Large intestine (tissue), 12 donors: ENCODE data around the gene MTMR11. TPM values are rescaled to one million over a fixed set of nuclear protein-coding genes. Genes with fewer than 3 reads are reported as not detected.
A peak's percentile ranks its signal among the peaks of the same experiment; 100 is the strongest.

Experiments
- DNase-seq, 2 donors: peaks; one replicate each; pipeline versions ENCODE4 v3.0.0 to v3.0.0-alpha.2; 2013
- H3K27ac ChIP-seq: one replicate; pipeline ENCODE4 v1.5.1; 2013; ENCODE audit warnings: low read length
- H3K27me3 ChIP-seq: 2 replicates; pipeline ENCODE4 v1.6.1; 2013; ENCODE audit warnings: low read length; ENCODE audit not compliant: control insufficient read depth, insufficient read depth
- H3K36me3 ChIP-seq: 2 replicates; pipeline ENCODE4 v1.6.1; 2013; ENCODE audit warnings: low read length; ENCODE audit not compliant: control insufficient read depth, insufficient read depth
- H3K4me1 ChIP-seq: one replicate; pipeline ENCODE4 v1.6.1; 2013; ENCODE audit warnings: low read length; ENCODE audit not compliant: control insufficient read depth, insufficient read depth
- H3K4me3 ChIP-seq: one replicate; pipeline ENCODE4 v1.5.1; 2013; ENCODE audit warnings: low read length
- H3K9me3 ChIP-seq: one replicate; pipeline ENCODE4 v1.6.1; 2013; ENCODE audit warnings: mild to moderate bottlenecking, low read depth, low read length, moderate library complexity; ENCODE audit not compliant: control insufficient read depth
- WGBS: methylation state at CpG from one replicate; pipeline ENCODE4 v1.1.5; 2013; ENCODE audit warnings: low lambda C conversion rate; ENCODE audit not compliant: insufficient coverage; 5-methylcytosine and 5-hydroxymethylcytosine counted together
- long read RNA-seq, 11 donors: transcript quantifications; one replicate each; lab custom pipeline, GENCODE V29; 2026
- polyA plus RNA-seq: library from polyadenylated mRNA; unstranded; fragments of 120-200 nt; gene quantifications from one replicate; pipeline ENCODE4 v1.2.1, GENCODE V29; 2013

Gene MTMR11, protein sequence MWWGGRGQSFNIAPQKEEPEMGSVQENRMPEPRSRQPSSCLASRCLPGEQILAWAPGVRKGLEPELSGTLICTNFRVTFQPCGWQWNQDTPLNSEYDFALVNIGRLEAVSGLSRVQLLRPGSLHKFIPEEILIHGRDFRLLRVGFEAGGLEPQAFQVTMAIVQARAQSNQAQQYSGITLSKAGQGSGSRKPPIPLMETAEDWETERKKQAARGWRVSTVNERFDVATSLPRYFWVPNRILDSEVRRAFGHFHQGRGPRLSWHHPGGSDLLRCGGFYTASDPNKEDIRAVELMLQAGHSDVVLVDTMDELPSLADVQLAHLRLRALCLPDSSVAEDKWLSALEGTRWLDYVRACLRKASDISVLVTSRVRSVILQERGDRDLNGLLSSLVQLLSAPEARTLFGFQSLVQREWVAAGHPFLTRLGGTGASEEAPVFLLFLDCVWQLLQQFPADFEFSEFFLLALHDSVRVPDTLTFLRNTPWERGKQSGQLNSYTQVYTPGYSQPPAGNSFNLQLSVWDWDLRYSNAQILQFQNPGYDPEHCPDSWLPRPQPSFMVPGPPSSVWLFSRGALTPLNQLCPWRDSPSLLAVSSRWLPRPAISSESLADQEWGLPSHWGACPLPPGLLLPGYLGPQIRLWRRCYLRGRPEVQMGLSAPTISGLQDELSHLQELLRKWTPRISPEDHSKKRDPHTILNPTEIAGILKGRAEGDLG
- 170 TPM for polyA plus RNA-seq
- long read RNA-seq, donor 1, partial matches to known transcripts = 0 of 1 reads
- long read RNA-seq, donor 1, other reads (novel, unspliced or antisense) = 0 of 1 reads
- long read RNA-seq, donor 2, partial matches to known transcripts = 0 of 2 reads
- long read RNA-seq, donor 2, other reads (novel, unspliced or antisense) = 0 of 2 reads
- long read RNA-seq, donor 3 = 0 reads
- long read RNA-seq, donor 4 = 0 reads
- long read RNA-seq, donor 5, partial matches to known transcripts = 7 of 9 reads
- long read RNA-seq, donor 5, other reads (novel, unspliced or antisense) = 0 of 9 reads
- long read RNA-seq, donor 6, partial matches to known transcripts = 0 of 4 reads
- long read RNA-seq, donor 6, other reads (novel, unspliced or antisense) = 0 of 4 reads
- long read RNA-seq, donor 7, partial matches to known transcripts = 0 of 2 reads
- long read RNA-seq, donor 7, other reads (novel, unspliced or antisense) = 0 of 2 reads
- long read RNA-seq, donor 8, partial matches to known transcripts = 9 of 11 reads
- long read RNA-seq, donor 8, other reads (novel, unspliced or antisense) = 0 of 11 reads
- long read RNA-seq, donor 9, partial matches to known transcripts = 6 of 8 reads
- long read RNA-seq, donor 9, other reads (novel, unspliced or antisense) = 0 of 8 reads
- long read RNA-seq, donor 10, partial matches to known transcripts = 5 of 6 reads
- long read RNA-seq, donor 10, other reads (novel, unspliced or antisense) = 0 of 6 reads
- long read RNA-seq, donor 11, partial matches to known transcripts = 0 of 2 reads
- long read RNA-seq, donor 11, other reads (novel, unspliced or antisense) = 0 of 2 reads

- DNase-seq = peak; percentile 86 to 94
- H3K36me3 ChIP-seq = peaks cover 27% of the 10 kb centered on the region
- H3K9me3 ChIP-seq = no peaks in the 10 kb centered on the region
- no peaks in the 10 kb centered on the region for H3K27me3 ChIP-seq
- H3K27ac ChIP-seq = peak within 1 kb of the TSS; percentile 98
- no CpG with 5 or more reads among the region's 18 CpGs for WGBS
- peaks cover 64% of the 10 kb centered on the region for H3K4me1 ChIP-seq
- H3K4me3 ChIP-seq = peak within 1 kb of the TSS; percentile 80
Observed at GRCh38 chr1:149936170-149936991, at the start of gene MTMR11. Gene MTMR11, minus strand, starts transcription at chr1:149936879. Its CDS starts 232 bp downstream, at chr1:149936647.

GRCh38 chr1:149979972-149980540, 43.4 kb upstream of the MTMR11 start:
- no peaks in the 10 kb centered on the region for H3K9me3 ChIP-seq
- peaks cover 7% of the 10 kb centered on the region for H3K36me3 ChIP-seq
- peak; percentile 53 to 77 for DNase-seq
- H3K27me3 ChIP-seq = no peaks in the 10 kb centered on the region
- WGBS = no CpG with 5 or more reads among the region's 3 CpGs
- peaks cover 21% of the 10 kb centered on the region for H3K4me1 ChIP-seq
- H3K27ac ChIP-seq = peak overlapping the region; percentile 43
- no peak overlapping the region for H3K4me3 ChIP-seq

DNA sequence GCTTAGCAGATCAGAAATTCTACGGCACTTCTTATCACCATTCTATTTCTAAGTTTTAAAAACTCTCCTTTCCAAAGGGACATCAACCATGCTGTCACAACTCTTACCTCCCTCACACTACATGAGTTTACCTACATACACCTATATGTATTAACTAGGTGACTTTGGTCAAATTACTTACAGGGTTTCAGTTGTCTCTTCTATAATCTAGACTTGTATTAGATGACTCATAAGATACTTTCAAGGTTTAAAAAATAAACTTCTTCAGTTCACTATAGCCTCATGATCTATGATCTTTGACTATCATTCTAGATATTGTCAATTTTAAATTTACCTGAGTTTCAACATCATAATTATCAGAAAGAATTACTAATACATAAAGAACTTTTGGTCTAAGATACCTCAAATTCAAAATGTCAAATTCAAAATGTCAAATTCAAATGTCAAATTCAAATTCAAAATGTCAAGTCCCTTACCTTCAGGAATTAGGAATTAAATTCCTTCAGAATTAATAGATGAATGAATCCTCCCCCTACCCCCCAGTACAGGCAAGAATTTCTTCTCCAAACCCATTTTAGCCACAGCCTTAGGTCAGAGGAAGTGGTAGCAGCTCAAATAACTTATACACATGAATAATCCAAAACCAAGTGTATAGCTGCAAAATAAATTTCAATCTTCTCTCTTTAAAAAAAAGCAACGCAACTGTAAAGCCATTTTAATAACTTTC, 42.7 kb upstream of the MTMR11 start:
- no peaks in the 10 kb centered on the region for H3K27me3 ChIP-seq
- no peak for DNase-seq

GRCh38 chr1:149978547-149979023, 41.9 kb upstream of the MTMR11 start:
- Histone ChIP-seq H3K27ac (no peak overlapping the region), H3K9me3 (no peaks in the 10 kb centered on the region), H3K27me3 (no peaks in the 10 kb centered on the region), H3K4me1 (peaks cover 23% of the 10 kb centered on the region), H3K36me3 (peaks cover 14% of the 10 kb centered on the region), H3K4me3 (no peak overlapping the region)
- no CpG with 5 or more reads among the region's 1 CpG for WGBS
- peak; percentile 30 to 49 for DNase-seq

More for the DNA sequence above, 42.7 kb upstream of the MTMR11 start:
- Histone ChIP-seq H3K27ac (peak overlapping the region; percentile 43), H3K4me1 (peaks cover 23% of the 10 kb centered on the region), H3K9me3 (no peaks in the 10 kb centered on the region), H3K36me3 (peaks cover 11% of the 10 kb centered on the region), H3K4me3 (no peak overlapping the region)
- 75% methylated on average over 1 of the region's 2 CpGs for WGBS

GRCh38 chr1:149977345-149977744, 40.7 kb upstream of the MTMR11 start:
- 81% methylated on average over 3 of the region's 3 CpGs for WGBS

DNA sequence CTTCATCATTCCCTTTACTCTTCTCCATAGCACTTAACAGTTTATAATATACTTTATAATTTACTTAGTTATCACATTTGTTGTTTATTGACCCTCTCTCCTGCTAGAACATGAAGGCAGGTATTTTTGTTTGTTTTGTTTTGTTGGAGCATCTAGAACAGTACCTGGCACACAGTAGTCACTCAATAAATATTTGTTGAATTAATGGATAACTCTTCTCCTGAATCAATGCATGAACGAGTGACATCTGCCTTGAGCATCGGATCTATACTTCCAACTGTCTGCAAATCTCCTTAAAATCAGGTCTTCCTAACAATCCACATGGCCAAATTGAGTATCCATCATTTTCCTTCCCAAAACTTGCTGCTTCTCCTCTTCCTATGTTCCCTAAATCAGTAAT, 35.9 kb upstream of the MTMR11 start:
- no peak for DNase-seq
- H3K27me3 ChIP-seq = no peaks in the 10 kb centered on the region
- H3K36me3 ChIP-seq = peaks cover 47% of the 10 kb centered on the region
- no peak overlapping the region for H3K4me3 ChIP-seq
- peaks cover 4% of the 10 kb centered on the region for H3K4me1 ChIP-seq
- H3K9me3 ChIP-seq = no peaks in the 10 kb centered on the region
- WGBS = 100% methylated on average over 2 of the region's 2 CpGs
- no peak overlapping the region for H3K27ac ChIP-seq

More at GRCh38 chr1:149977345-149977744, 40.7 kb upstream of the MTMR11 start:
- no peak overlapping the region for H3K4me3 ChIP-seq
- H3K36me3 ChIP-seq = peaks cover 20% of the 10 kb centered on the region
- H3K9me3 ChIP-seq = no peaks in the 10 kb centered on the region
- H3K27ac ChIP-seq = no peak overlapping the region
- H3K27me3 ChIP-seq = no peaks in the 10 kb centered on the region
- DNase-seq = no peak
- H3K4me1 ChIP-seq = peaks cover 23% of the 10 kb centered on the region

DNA sequence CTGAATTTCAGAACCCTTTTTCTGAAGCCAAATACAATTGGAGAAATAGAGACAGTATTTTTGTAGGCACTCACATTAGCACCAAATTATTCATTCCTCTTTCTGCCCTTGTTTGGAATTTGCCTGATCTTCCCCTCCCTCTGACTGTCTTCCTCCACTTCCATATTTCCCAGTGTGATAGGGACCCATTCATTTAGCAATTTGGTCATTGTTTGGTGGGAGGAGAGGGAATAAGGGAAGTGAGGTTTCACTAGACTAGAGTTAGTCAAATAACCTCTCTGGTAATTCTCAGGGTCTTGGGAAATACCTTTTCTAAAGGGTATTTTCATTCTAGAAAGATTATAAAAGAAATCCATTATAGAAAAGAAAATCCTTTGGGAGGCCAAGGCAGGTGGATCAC, 31.0 kb upstream of the MTMR11 start:
- no peak for DNase-seq
- Histone ChIP-seq H3K4me1 (no peaks in the 10 kb centered on the region), H3K27ac (no peak overlapping the region), H3K27me3 (no peaks in the 10 kb centered on the region), H3K36me3 (peaks cover 65% of the 10 kb centered on the region), H3K9me3 (no peaks in the 10 kb centered on the region), H3K4me3 (no peak overlapping the region)

GRCh38 chr1:149967041-149967440, 30.4 kb upstream of the MTMR11 start:
- Histone ChIP-seq H3K36me3 (peaks cover 60% of the 10 kb centered on the region), H3K9me3 (no peaks in the 10 kb centered on the region), H3K27me3 (no peaks in the 10 kb centered on the region), H3K4me1 (no peaks in the 10 kb centered on the region), H3K27ac (no peak overlapping the region), H3K4me3 (no peak overlapping the region)
- 100% methylated on average over 1 of the region's 3 CpGs for WGBS
- no peak for DNase-seq
